Measurements from ENCODE around the gene RHOBTB3. TPM values are rescaled to one million over a fixed set of nuclear protein-coding genes. Genes with fewer than 3 reads are reported as not detected.
"Not testable (repeated sequence)": the region's sequence is repeated elsewhere in the genome, so short reads cannot be mapped to it uniquely, and the experiment has no call there.

Gene RHOBTB3
- total and polyA plus RNA-seq, 9 donors, result 52.8 to 221 (median 180) TPM

DNA sequence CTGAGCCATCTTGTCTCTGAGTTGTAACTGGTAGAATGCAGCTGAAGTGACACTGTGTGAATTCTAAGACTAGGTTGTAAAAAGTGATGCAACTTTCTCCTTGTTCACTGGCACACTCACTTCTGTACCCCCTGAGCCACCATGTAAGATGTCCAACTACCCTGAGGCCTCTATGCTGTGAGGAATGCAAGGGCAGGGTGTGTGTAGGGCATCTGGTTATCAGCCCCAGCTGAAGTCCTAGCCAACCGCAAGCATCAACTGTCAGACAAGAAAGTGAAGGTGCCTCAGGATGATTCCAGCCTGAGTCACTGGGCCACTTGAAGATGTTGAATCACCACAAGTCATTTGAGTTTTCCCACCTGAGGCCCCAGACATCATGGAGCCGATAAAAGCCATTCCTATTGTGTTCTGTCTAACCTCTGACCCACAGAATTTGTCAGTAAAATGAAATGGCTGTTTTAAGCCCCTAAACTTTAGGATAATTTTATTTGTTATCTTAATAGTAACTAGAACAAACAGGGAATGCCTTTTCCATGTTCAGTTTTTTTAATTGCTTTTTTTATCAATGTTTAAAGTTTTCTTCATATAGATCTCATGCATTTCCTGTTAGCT, 18.7 kb upstream of the RHOBTB3 start:
- 62 to 82% (median 70%) methylated on average over 2 of the region's 2 CpGs for WGBS, 3 donors
- TF ChIP-seq EP300 (IDR thresholded peaks at IDR 0.05), result no peak
- no peak for TF ChIP-seq CTCF (IDR thresholded peaks at IDR 0.05)
- no peak for TF ChIP-seq POLR2A (IDR thresholded peaks at IDR 0.05)
- H3K4me1 ChIP-seq (ENCODE audit: insufficient read depth), result peaks cover 11% of the 10 kb centered on the region

DNA sequence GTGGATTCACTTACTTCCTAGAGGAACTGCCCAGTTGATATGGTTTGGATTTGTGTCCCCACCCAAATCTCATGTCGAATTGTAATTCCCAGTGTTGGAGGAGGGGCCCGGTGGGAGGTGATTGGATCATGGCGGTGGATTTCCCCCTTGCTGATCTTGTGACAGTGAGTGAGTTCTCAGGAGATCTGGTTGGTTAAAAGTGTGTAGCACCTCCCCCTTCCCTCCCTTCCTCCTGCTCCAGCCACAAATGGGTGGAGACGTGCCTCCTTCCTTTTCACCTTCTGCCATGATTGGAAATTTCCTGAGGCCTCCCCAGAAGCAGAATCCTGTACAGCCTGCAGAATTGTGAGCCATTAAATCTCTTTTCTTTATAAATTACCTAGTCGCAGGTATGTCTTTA, 17.9 kb upstream of the RHOBTB3 start:
- not testable (repeated sequence) for H3K9me3 ChIP-seq, H3K36me3 ChIP-seq, H3K27ac ChIP-seq, DNase-seq, H3K27me3 ChIP-seq, H3K4me3 ChIP-seq
- intact Hi-C loops (cut with DNase I), result loop anchor here in 1 of 4 donors (5.0 kb wide), 1 partner anchor 41 kb away; no protein-coding TSS in a partner anchor
- peaks cover 11% of the 10 kb centered on the region for H3K4me1 ChIP-seq (ENCODE audit: insufficient read depth)
- 90 to 96% (median 92%) methylated on average over 5 of the region's 5 CpGs for WGBS, 3 donors

More for the DNA sequence above, 18.7 kb upstream of the RHOBTB3 start:
- intact Hi-C loops (cut with DNase I), result loop anchor here in 1 of 4 donors (5.0 kb wide), 1 partner anchor 40 kb away; no protein-coding TSS in a partner anchor
- no peaks in the 10 kb centered on the region for H3K27me3 ChIP-seq
- no peaks in the 10 kb centered on the region for H3K9me3 ChIP-seq
- no peaks in the 10 kb centered on the region for H3K36me3 ChIP-seq
- no peak overlapping the region for H3K4me3 ChIP-seq
- no peak for DNase-seq
- no peak overlapping the region for H3K27ac ChIP-seq

DNA sequence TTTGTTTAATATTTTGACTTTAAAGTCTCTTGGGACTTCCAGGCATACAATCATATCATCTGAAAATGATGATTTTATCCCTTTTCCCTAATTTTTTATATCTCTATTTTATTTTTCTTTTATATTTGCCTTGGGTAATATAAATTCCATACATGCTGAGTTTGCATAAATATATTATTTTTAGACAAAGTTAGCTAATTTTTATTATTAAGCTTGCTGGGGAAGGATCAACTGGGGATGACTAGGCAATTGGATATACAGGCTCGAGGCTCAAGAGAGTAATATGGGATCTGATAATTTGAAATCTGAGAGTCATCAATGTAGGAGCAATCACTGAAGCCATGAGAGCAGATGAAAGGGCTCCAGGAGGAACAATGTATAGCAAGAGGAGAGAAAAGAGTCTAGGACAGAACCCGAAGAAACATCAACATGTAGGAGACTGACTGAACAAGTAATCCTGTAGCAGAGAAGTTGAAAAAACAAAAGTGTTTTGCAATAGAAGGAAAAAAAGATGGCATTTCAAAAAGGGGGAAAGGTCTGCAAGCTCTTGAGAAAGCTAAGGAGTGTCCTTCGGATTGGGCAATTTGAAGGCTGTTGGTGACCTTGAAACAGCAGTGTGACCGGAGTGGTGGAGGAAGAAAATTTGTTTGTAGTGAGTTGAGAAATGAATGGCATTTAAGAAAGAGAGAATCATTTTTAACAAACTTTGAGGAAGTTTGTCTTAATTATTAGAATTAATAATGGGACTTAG, 17.0 kb upstream of the RHOBTB3 start:
- no peaks in the 10 kb centered on the region for H3K9me3 ChIP-seq
- H3K36me3 ChIP-seq, result no peaks in the 10 kb centered on the region
- no peak overlapping the region for H3K27ac ChIP-seq
- peaks cover 11% of the 10 kb centered on the region for H3K4me1 ChIP-seq (ENCODE audit: insufficient read depth)
- 47 to 58% (median 48%) methylated on average over 4 of the region's 4 CpGs for WGBS, 3 donors
- intact Hi-C loops (cut with DNase I), result loop anchor here in 1 of 4 donors (5.0 kb wide), 1 partner anchor 42 kb away; no protein-coding TSS in a partner anchor
- no peaks in the 10 kb centered on the region for H3K27me3 ChIP-seq
- DNase-seq, result peak in 2 of 5 donors; percentile 53 to 74
- TF ChIP-seq POLR2A (IDR thresholded peaks at IDR 0.05) (no peak), EP300 (IDR thresholded peaks at IDR 0.05) (no peak), CTCF (IDR thresholded peaks at IDR 0.05) (no peak)
- H3K4me3 ChIP-seq, result no peak overlapping the region

DNA sequence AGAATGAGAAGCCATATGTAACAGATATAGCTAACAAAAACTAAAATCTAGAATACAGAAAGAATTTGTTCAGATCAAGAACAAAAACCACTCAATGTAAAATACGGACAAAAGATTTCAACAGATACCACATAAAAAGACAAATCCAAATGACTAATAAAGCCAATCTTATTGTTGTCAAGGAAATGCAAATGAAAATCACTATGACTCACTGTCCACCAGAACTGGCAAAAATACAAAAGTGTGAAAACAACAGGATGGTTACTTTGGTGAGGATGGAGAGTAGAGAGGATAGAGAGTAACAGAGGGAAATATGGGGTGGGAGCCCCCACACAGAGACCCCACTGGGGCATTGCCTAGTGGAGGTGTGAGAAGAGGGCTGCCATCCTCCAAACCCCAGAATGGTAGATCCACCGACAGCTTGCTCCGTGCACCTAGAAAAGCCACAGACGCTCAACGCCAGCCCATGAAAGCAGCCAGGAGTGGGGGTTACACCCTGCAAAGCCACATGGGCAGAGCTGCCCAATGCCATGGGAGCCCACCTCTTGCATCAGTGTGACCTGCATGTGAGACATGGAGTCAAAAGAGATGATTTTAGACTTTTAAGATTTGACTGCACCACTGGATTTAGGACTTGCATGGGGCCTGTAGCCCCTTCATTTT, 15.2 kb upstream of the RHOBTB3 start:
- no peak overlapping the region for H3K4me3 ChIP-seq
- DNase-seq, result no peak
- intact Hi-C loops (cut with DNase I), result loop anchor here in 1 of 4 donors (5.0 kb wide), 1 partner anchor 44 kb away; no protein-coding TSS in a partner anchor
- no peak overlapping the region for H3K27ac ChIP-seq
- H3K36me3 ChIP-seq, result no peaks in the 10 kb centered on the region
- TF ChIP-seq POLR2A (IDR thresholded peaks at IDR 0.05) (no peak), EP300 (IDR thresholded peaks at IDR 0.05) (no peak), CTCF (IDR thresholded peaks at IDR 0.05) (no peak)
- H3K27me3 ChIP-seq, result no peaks in the 10 kb centered on the region
- WGBS, 3 donors, result 86 to 90% (median 88%) methylated on average over 5 of the region's 5 CpGs
- H3K4me1 ChIP-seq (ENCODE audit: insufficient read depth), result peaks cover 7% of the 10 kb centered on the region
- H3K9me3 ChIP-seq, result no peaks in the 10 kb centered on the region
